Thoracic aorta (tissue), 2 donors: ENCODE results near the gene NRIP3. TPM values are rescaled to one million over a fixed set of nuclear protein-coding genes. Genes with fewer than 3 reads are reported as not detected.

Source experiments
- ATAC-seq: fragments of 150-250 bp; one replicate; pipeline ENCODE4 v1.8.0; 2017; ENCODE audit warnings: low read depth; ENCODE audit not compliant: insufficient number of reproducible peaks, low FRiP score
- DNase-seq: peaks from one replicate; pipeline ENCODE4 v3.0.0-alpha.2; 2020; ENCODE audit warnings: low spot score
- H3K27ac ChIP-seq, 2 donors: fragments of 200-600 bp; sonication (generic); 1 replicate in 1 of 2; 2 replicates in 1 of 2; pipeline ENCODE4 v1.5.1; 2016; ENCODE audit warnings: mild to moderate bottlenecking in 2 of 2, moderate library complexity in 2 of 2
- H3K27me3 ChIP-seq: fragments of 200-600 bp; sonication (generic); replicated peaks from 2 replicates; pipeline ENCODE4 v1.6.0; 2016; ENCODE audit warnings: mild to moderate bottlenecking; ENCODE audit not compliant: insufficient read depth
- H3K36me3 ChIP-seq: fragments of 200-600 bp; sonication (generic); one replicate; pipeline ENCODE4 v1.5.1; 2016
- H3K4me1 ChIP-seq, 2 donors: fragments of 200-600 bp; sonication (generic); 1 replicate in 1 of 2; 2 replicates in 1 of 2; pipeline versions ENCODE4 v1.5.1 to v1.6.0; 2016; ENCODE audit warnings: low read depth in 2 of 2, mild to moderate bottlenecking in 1 of 2; ENCODE audit not compliant: control insufficient read depth in 1 of 2
- H3K4me3 ChIP-seq: fragments of 200-600 bp; sonication (generic); 2 replicates; pipeline ENCODE4 v1.5.1; 2016; ENCODE audit warnings: mild to moderate bottlenecking
- H3K9me3 ChIP-seq: fragments of 200-600 bp; sonication (generic); 2 replicates; pipeline ENCODE4 v1.5.1; 2016
- total RNA-seq, 2 donors: library from RNA; depleted of rRNA; stranded (reverse); fragments of >200 nt; gene quantifications; one replicate each; pipeline versions ENCODE4 v1.1.0 to v1.2.3, GENCODE V29; 2016
- TF ChIP-seq, protein P1 (sequence below): fragments of 200-600 bp; sonication (generic); IDR thresholded peaks from one replicate; pipeline ENCODE4 v1.5.1; 2019; ENCODE audit warnings: antibody characterized with exemption

NRIP3 gene
- total RNA-seq, 2 donors from 2014 or later: 2.1 to 5.3 TPM

GRCh38 chr11:9001736-9002135 is 2.1 kb downstream of the NRIP3 start:
- TF ChIP-seq, protein P1, sequence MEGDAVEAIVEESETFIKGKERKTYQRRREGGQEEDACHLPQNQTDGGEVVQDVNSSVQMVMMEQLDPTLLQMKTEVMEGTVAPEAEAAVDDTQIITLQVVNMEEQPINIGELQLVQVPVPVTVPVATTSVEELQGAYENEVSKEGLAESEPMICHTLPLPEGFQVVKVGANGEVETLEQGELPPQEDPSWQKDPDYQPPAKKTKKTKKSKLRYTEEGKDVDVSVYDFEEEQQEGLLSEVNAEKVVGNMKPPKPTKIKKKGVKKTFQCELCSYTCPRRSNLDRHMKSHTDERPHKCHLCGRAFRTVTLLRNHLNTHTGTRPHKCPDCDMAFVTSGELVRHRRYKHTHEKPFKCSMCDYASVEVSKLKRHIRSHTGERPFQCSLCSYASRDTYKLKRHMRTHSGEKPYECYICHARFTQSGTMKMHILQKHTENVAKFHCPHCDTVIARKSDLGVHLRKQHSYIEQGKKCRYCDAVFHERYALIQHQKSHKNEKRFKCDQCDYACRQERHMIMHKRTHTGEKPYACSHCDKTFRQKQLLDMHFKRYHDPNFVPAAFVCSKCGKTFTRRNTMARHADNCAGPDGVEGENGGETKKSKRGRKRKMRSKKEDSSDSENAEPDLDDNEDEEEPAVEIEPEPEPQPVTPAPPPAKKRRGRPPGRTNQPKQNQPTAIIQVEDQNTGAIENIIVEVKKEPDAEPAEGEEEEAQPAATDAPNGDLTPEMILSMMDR: no peak
- no peak for ATAC-seq
- H3K27ac ChIP-seq: no peak overlapping the region
- H3K9me3 ChIP-seq: no peaks in the 10 kb centered on the region
- H3K36me3 ChIP-seq: no peaks in the 10 kb centered on the region
- peaks cover 6 to 20% of the 10 kb centered on the region in 2 donors for H3K4me1 ChIP-seq
- H3K4me3 ChIP-seq: no peak overlapping the region
- H3K27me3 ChIP-seq: no peaks in the 10 kb centered on the region
- no peak for DNase-seq

- H3K36me3 ChIP-seq: no peaks in the 10 kb centered on the region
- H3K27me3 ChIP-seq: no peaks in the 10 kb centered on the region
- no peaks in the 10 kb centered on the region for H3K9me3 ChIP-seq
- peaks cover 3% of the 10 kb centered on the region in 2 donors for H3K4me1 ChIP-seq
- H3K27ac ChIP-seq: no peak overlapping the region
- ATAC-seq: no peak
- no peak for DNase-seq
- no peak overlapping the region for H3K4me3 ChIP-seq
- TF ChIP-seq, protein P1: no peak
Observed at GRCh38 chr11:8998017-8998416, 5.8 kb downstream of the NRIP3 start.

DNA sequence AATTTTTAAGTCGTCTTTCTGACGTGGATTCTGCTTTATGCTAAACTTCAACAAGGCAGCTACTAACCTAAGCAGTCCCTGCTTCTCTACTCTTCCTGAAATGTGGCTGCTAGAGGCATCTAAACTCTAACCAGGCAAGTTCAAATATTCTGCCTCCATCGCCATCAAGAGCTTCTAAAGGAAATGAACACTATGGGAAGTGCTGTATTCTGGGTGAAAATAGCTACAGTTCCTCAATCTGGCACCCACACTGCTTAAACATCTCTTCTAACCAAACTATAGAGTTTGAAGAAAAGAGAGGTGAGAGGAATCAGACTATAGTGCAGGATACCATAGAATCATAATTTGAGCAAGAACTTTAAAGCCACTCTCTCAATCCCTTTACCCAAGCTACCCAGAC is 6.3 kb downstream of the NRIP3 start:
- Histone ChIP-seq H3K27ac (no peak overlapping the region), H3K4me1 (no peaks in the 10 kb centered on the region), H3K36me3 (no peaks in the 10 kb centered on the region), H3K27me3 (no peaks in the 10 kb centered on the region), H3K4me3 (no peak overlapping the region), H3K9me3 (no peaks in the 10 kb centered on the region)
- DNase-seq: no peak
- no peak for ATAC-seq
- TF ChIP-seq, protein P1: no peak

GRCh38 chr11:8989453-8989852 is 14.3 kb downstream of the NRIP3 start:
- H3K27ac ChIP-seq: no peak overlapping the region
- peaks cover 0 to 6% of the 10 kb centered on the region in 2 donors for H3K4me1 ChIP-seq
- no peaks in the 10 kb centered on the region for H3K36me3 ChIP-seq
- no peaks in the 10 kb centered on the region for H3K9me3 ChIP-seq
- H3K4me3 ChIP-seq: no peak overlapping the region
- ATAC-seq: peak; percentile 50
- no peaks in the 10 kb centered on the region for H3K27me3 ChIP-seq
- DNase-seq: no peak
- TF ChIP-seq, protein P1: no peak

- Histone ChIP-seq H3K36me3 (no peaks in the 10 kb centered on the region), H3K27me3 (no peaks in the 10 kb centered on the region), H3K27ac (no peak overlapping the region), H3K4me1 (peaks cover 0 to 6% of the 10 kb centered on the region in 2 donors), H3K4me3 (no peak overlapping the region), H3K9me3 (no peaks in the 10 kb centered on the region)
- ATAC-seq (no peak), DNase-seq (no peak)
- TF ChIP-seq, protein P1: no peak
Observed at GRCh38 chr11:8988329-8989234, 15.2 kb downstream of the NRIP3 start.
